Fibroblast of peridontal ligament (primary cell): ENCODE measurements around the gene TYRO3.
A peak's percentile ranks its signal among the peaks of the same experiment; 100 is the strongest.
"Not testable (repeated sequence)": the region's sequence is repeated elsewhere in the genome, so short reads cannot be mapped to it uniquely, and the experiment has no call there.

Experiments used
- DNase-seq: peaks from one replicate; pipeline ENCODE4 v3.0.0-alpha.2; 2010; ENCODE audit errors: extremely low read depth

Gene TYRO3

DNA sequence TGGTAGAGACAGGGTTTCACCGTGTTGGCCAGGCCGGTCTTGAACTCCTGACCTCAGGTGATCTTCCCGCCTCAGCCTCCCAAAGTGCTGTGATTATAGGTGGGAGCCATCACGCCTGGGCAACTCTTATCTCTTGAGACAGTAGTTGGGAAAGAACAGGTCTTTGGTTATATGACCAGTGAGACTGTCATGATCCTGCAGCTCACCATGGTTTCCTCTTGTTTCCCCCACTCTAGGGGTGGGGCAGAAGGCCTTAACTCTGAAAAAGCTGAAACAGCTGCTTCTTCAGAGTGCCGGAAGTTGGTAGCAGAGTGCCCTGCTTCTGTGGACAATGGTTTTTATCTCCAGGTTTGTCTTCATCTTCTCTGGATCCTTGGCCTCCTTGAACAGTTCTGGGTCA lies 4.7 kb upstream of the TYRO3 start:
- no peak for DNase-seq

GRCh38 chr15:41554915-41555314 lies 4.1 kb upstream of the TYRO3 start:
- no peak for DNase-seq

- DNase-seq: no peak
Measured at GRCh38 chr15:41556677-41557076, 2.3 kb upstream of the TYRO3 start.

- DNase-seq: peak; percentile 30
Measured at GRCh38 chr15:41557673-41558399, 1.2 kb upstream of the TYRO3 start.

GRCh38 chr15:41559239-41559782 lies 299 bp downstream of the TYRO3 start:
- no peak for DNase-seq

- no peak for DNase-seq
Measured at GRCh38 chr15:41560572-41560874, 1.5 kb downstream of the TYRO3 start.

DNA sequence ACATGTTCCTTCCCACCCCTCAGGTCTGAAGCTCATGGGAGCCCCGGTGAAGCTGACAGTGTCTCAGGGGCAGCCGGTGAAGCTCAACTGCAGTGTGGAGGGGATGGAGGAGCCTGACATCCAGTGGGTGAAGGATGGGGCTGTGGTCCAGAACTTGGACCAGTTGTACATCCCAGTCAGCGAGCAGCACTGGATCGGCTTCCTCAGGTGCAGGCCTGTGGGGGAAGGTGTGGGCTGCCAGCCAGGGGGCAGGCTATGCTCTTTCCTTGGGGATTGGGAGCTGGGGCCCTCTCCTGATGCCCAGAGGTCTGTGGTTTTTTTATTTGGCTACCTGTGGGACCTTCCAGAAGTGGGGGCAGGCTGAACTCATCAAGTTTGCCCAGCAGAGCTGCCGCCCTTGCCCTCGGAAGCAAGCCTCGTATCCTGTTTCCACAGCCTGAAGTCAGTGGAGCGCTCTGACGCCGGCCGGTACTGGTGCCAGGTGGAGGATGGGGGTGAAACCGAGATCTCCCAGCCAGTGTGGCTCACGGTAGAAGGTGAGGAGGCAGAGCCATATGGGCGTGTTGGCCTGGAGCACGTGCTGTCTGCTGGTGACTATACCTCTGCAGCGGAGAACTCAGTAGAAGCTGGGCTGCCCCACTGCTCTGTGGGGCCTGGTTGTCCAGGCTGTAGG lies 2.2 kb downstream of the TYRO3 start:
- DNase-seq: no peak

GRCh38 chr15:41561777-41562145 lies 2.7 kb downstream of the TYRO3 start:
- DNase-seq: peak; percentile 31

DNA sequence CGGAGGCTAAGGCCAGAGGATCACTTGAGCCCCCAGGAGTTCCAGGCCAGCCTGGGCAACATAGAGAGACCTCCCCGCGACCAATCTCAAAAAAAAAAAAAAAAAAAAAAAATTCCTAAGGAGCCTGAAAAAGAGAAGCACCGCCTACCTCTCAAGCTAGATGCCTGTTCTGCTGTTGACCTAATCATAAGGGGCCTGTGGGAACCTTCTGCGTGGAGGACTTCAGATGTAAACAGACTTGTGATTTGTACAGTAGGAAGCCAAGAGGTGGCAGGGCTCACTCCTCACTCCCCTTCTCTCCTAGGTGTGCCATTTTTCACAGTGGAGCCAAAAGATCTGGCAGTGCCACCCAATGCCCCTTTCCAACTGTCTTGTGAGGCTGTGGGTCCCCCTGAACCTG lies 3.2 kb downstream of the TYRO3 start:
- DNase-seq: no peak

DNA sequence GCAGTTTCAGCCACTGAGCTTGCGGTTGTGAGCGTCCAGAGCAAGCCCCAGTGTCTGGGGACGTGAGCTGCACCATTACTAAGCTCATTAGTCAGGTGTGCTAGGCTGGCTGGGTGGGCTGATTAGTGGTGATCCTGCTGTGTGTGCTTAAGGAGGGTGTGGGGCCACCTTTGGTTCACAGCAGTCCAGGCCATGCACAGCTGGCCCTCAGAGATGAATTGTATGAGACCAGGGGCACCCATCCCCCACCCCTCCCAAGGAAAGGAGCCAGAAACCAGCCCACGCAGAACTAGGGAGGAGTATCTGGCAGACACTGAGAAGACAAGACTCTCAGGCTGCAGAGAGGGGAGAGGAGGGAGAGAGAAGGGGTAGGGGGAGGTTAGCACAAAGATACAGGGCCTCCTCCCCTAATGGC lies 3.8 kb downstream of the TYRO3 start:
- no peak for DNase-seq

- no peak for DNase-seq
Measured at GRCh38 chr15:41564286-41564959, 5.4 kb downstream of the TYRO3 start.

- DNase-seq: no peak
Measured at GRCh38 chr15:41564960-41565502, 6.0 kb downstream of the TYRO3 start.

GRCh38 chr15:41565702-41566101 lies 6.7 kb downstream of the TYRO3 start:
- DNase-seq: no peak

DNA sequence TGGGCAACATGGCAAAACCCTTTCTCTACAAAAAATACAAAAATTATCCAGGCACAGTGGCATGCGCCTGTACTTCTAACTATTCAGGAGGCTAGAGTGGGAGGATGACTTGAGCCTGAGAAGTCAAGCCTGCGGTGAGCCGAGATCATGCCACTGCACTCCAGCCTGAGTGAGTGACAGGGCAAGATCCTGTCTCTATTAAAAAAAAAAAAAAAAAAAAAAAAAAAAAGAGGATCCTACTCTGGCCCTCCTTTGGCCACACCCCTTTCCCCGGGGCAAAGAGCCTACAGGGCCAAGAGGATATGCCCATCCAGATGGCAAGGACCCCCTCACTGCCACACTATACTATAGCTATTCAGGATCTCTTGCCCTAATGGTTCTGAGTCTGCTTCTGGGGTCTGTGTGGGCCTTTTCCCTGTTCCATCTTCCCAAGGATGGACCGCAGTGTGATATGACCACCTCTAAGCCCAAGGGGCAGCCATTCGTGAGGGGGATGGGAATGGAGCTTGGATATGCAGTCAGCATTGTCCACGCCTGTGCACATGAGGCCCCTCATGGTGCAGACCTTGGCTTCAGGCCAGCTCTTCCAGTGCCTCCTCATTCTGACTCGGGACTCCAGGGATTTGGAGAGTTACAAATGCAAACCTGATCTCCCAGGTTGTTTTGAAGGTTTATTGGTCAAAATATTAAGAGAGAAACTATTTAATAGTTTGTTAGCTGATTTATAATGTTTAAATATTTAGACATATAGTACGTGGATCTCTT lies 7.3 kb downstream of the TYRO3 start:
- no peak for DNase-seq

DNA sequence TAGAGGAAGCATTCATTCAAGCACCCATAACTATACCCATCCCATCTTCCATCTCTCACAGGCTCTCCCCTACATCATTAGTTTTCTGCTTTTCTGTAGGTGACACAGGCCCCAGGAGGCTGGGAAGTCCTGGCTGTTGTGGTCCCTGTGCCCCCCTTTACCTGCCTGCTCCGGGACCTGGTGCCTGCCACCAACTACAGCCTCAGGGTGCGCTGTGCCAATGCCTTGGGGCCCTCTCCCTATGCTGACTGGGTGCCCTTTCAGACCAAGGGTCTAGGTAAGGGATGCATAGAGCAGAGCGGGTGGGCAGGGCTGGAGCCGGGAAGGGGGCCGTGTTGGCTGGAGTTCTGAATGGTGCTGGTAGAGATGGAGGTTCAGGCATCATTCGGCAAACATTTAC lies 8.2 kb downstream of the TYRO3 start:
- DNase-seq: no peak

GRCh38 chr15:41567862-41568261 lies 8.8 kb downstream of the TYRO3 start:
- DNase-seq: no peak

GRCh38 chr15:41568350-41569017 lies 9.5 kb downstream of the TYRO3 start:
- no peak for DNase-seq

- DNase-seq: not testable (repeated sequence)
Measured at GRCh38 chr15:41569232-41569631, 10.2 kb downstream of the TYRO3 start.

DNA sequence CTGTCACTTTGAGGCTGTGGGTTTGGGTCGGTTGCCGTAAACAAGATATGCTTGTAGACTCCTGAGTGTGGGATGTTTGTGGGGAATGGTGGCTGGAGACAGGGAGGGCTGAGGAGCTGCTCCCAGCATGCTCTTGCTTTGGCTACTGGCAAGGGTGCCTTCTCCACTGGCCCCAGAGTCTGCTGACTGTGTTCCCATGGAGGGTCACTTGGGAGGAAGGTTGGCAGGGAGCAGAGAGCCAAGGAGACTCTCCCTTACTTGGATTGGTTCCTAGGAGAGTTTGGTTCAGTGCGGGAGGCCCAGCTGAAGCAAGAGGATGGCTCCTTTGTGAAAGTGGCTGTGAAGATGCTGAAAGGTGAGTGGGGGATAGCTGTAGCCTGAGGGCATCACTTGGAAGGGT lies 11.8 kb downstream of the TYRO3 start:
- no peak for DNase-seq

GRCh38 chr15:41571948-41572347 lies 12.9 kb downstream of the TYRO3 start:
- no peak for DNase-seq

GRCh38 chr15:41572866-41573265 lies 13.9 kb downstream of the TYRO3 start:
- no peak for DNase-seq
